ENCODE data around the gene LGALS3. TPM values are rescaled to one million over a fixed set of nuclear protein-coding genes. Genes with fewer than 3 reads are reported as not detected.

The LGALS3 gene
- total RNA-seq, 2 experiments from 2014 or later: 115 to 119 TPM

DNA sequence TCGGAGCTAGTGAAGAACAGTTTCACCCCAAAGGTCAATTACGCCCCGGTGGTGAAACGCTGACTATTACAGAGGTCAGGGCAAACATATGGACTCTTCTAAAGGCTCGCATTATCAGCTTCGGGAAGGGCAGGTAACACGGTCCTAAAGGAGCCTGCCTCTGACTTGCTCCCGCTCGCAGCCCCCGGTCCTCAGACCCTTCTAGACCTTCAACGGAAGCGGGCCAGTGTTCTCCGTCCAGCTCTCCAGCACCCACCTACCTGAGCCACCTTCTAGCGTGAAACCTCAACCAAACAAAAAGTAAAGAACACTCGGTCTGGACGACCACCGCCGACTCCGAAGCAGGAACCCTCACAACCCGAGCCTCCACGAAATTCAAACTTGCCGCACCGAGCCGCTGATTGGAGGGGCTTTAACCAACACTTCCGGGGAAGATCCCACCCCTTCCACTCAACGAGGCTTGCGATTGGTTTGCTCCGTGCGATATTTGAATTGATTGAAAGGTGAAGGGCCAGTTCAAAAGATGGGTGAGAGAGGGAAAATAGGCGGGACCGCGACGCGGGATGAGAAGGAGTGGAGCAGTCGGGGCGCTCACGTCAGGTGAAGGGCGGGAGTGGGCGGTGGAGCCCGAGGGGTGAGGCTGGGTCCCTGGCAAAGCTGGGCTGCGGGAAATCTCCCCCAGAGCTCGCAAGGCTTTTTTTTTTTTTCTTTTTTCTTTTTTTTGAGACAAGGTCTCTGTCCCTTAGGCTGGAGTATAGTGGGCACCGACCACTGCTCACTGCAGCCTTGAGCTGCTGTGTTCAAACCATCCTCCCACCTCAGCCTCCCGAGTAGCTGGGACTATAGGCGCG lies 62.4 kb downstream of the LGALS3 start, which contains the start of gene DLGAP5:
Gene DLGAP5, minus strand, starts transcription at position 383 of the 851 bp plus-strand sequence. CDS start 2,406 bp downstream, outside the sequence.
- H3K36me3 Mint-ChIP-seq: peaks cover 22% of the 10 kb centered on the region
- peaks cover 4% of the 10 kb centered on the region for H3K27me3 Mint-ChIP-seq
- H3K9me3 Mint-ChIP-seq: no peaks in the 10 kb centered on the region
- ATAC-seq (ENCODE audit: low read depth) (peak; percentile 98), DNase-seq (peak; percentile 86)
- peak within 1 kb of the TSS; percentile 97 for H3K4me3 Mint-ChIP-seq
- H3K27ac Mint-ChIP-seq: peak within 1 kb of the TSS; percentile 92
- peaks cover 26% of the 10 kb centered on the region for H3K4me1 Mint-ChIP-seq
- POLR2A ChIA-PET: interaction anchor here (0.7 to 2.2 kb wide), 16 partner anchors 10 to 288 kb away, joined by 3 to 14 read pairs (median 4); partner anchors contain the start of genes FBXO34, MAPK1IP1L, SOCS4 and WDHD1

DNA sequence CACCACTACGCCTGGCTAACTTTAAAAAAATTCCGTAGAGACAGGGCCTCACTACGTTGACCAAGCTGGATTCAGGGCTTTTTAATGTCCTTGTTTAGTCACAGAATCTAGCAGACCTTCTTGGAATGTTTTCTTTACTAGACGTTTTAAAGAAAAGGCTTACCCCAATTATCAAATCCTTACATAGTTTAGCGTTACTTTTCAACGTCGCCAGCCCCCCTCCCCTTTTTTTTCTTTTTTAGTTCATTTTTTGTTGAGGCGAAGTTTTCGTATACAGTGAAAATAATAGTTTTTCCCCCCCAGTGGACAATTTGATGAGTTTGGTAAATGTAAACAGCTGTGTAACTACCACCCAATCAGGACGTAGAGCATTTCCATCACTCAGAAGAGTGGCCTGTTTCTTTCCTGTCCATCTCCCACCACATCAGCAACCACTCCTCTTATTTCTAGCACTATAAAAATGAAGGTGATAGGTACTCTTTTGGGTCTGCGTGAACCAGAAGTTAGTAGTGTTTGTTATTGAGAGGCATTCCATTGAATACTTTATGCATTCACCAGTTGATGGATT lies 63.1 kb downstream of the LGALS3 start:
- peaks cover 17% of the 10 kb centered on the region for H3K36me3 Mint-ChIP-seq
- ATAC-seq (ENCODE audit: low read depth): no peak
- H3K27me3 Mint-ChIP-seq: peaks cover 4% of the 10 kb centered on the region
- POLR2A ChIA-PET: interaction anchor here (0.7 to 2.2 kb wide), 11 partner anchors 9 to 285 kb away, joined by 3 to 14 read pairs (median 4); partner anchors contain the start of genes FBXO34, MAPK1IP1L, SOCS4 and WDHD1
- no peaks in the 10 kb centered on the region for H3K9me3 Mint-ChIP-seq
- H3K4me3 Mint-ChIP-seq: peak overlapping the region; percentile 97
- peak overlapping the region; percentile 92 for H3K27ac Mint-ChIP-seq
- DNase-seq: no peak
- peaks cover 26% of the 10 kb centered on the region for H3K4me1 Mint-ChIP-seq

DNA sequence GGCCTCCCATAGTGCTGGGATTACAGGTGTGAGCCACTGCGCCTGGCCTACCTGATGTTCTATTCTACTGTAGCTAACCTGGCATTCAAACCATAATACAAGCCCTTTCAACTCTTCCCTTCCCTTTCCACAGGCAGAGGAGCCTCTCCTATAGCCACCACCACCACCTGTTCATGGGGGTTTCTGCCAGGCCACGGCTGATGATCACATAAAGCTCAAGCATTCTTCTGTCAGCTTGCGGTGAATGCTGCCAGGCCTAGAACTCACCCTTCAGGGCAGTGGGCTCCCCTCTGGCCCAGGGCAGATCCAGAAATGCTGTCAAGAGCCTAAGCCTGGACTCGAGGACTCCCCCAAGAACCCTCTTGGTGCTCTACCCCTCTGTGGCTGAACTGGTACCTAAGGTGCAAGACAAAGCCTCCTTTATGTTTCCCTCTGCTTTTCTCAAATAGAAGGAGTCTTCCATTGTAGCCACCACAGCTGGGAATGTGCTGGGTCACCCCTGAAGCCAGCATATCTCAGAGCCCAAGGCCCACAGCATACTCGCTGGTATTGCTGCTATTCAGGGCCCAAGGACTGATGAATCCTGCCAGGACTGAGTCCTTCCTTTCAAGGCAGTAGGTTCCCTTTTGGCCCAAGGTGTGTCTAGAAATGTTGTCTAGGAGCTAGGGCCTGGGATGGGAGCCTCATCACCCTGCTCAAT lies 65.8 kb downstream of the LGALS3 start:
- POLR2A ChIA-PET: no interaction called here
- H3K36me3 Mint-ChIP-seq: peaks cover 7% of the 10 kb centered on the region
- ATAC-seq (ENCODE audit: low read depth) (no peak), DNase-seq (no peak)
- no peak overlapping the region for H3K27ac Mint-ChIP-seq
- H3K27me3 Mint-ChIP-seq: peaks cover 15% of the 10 kb centered on the region
- H3K4me3 Mint-ChIP-seq: no peak overlapping the region
- H3K9me3 Mint-ChIP-seq: no peaks in the 10 kb centered on the region
- H3K4me1 Mint-ChIP-seq: peaks cover 12% of the 10 kb centered on the region

Other genes starting within 250 kb of the LGALS3 start
- gene GCH1, start 226.4 kb upstream of the LGALS3 start, total RNA-seq: 10 to 100 TPM; 46.4 to 47.3 TPM
- 10 to 100 TPM; 35.1 to 37.9 TPM for gene WDHD1, start 102.2 kb upstream of the LGALS3 start, total RNA-seq
- gene SOCS4, start 102.0 kb upstream of the LGALS3 start, total RNA-seq: 10 to 100 TPM; 25.8 to 31.6 TPM
- gene MAPK1IP1L, start 77.6 kb upstream of the LGALS3 start, total RNA-seq: 10 to 100 TPM; 87.1 to 87.3 TPM
- gene DLGAP5, start 62.3 kb downstream of the LGALS3 start, total RNA-seq: 10 to 100 TPM; 79.7 to 84.8 TPM
- gene FBXO34, start 142.2 kb downstream of the LGALS3 start, total RNA-seq: 10 to 100 TPM; 26.1 to 27.0 TPM

Data from activated naive CD8-positive, alpha-beta T cell treated with anti-CD3 and anti-CD28 coated beads, Interleukin-2, amount 10 ng/mL, durations not matched to agents 7 days and 5 days (primary cell).